ENCODE measurements around the gene TANC1.

Gene TANC1

DNA sequence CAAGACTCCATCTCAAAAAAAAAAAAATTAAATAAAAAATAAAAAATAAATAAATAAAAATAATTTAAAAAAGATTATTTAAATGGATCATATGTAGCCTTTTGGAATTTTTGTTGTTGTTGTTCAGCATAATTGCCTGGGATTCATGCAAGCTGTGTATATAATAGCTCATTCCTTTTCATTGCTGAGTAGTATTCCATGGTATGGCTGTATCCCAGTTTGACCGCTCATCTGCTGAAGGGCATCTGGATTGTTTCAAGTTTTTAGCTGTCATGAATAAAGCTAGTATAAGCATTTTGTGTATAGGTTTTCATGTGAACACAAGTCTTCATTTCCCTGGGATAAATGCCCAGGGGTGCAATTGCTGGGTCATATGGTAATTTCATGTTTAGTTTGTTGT lies 6.4 kb upstream of the TANC1 start:
- DNase-seq (ENCODE audit: low spot score) = no peak

DNA sequence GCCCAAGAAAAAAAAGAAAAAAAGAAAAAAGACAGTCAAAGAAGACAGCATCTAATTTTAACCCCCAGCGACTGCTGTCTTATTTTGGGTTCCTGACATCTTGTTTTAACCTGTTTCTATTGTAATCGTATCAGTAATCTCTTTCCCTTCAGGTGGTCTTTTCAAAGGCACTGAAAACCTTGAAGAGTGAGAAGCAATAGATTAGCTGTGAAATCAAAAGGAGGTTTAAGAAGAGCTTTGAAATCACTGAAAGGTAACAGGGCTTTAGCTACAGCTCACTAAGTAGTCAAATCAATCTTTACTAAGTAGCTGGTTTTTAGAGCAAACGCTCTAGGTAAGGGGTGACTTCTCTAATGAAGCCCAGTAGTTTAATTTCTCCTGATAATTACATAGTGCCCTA lies 5.4 kb upstream of the TANC1 start:
- DNase-seq (ENCODE audit: low spot score) = no peak

DNA sequence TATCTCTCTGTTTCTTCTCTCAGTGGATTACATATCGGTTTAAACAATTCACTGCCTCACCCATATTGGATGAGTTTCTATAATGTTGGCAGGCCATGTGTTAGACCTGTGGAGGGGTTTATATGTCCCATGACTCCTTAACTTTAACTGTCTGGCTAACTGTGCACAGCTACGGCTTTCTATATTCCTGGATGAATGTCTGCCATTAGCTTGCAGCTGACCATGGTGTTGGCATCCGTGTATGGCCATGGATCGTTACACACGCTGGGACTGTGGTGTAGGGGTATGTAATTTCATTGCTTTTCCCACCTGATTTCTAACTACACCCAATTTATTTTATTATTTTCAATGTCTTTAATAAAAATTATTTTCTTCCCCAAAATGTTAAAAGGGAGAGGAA lies 3.3 kb upstream of the TANC1 start:
- DNase-seq (ENCODE audit: low spot score) = no peak

DNA sequence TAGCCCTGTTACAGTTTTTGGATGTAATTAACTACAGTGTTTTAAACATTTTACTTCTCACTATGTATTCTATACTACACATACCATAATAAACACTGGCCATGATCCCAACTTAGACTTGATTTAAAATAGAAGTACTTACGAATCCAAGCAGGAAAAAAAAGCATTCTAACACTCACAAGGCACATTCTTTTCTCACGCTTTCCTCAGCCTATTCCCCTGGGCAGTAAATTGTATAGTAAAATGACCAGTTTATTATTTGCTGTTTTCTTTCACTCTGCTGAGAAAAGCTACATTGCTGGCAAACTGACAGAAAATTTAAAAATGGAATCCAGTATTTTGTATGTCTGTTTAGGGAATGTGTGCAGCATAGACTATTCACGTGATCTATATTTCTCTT lies 2.8 kb upstream of the TANC1 start:
- no peak for DNase-seq (ENCODE audit: low spot score)

DNA sequence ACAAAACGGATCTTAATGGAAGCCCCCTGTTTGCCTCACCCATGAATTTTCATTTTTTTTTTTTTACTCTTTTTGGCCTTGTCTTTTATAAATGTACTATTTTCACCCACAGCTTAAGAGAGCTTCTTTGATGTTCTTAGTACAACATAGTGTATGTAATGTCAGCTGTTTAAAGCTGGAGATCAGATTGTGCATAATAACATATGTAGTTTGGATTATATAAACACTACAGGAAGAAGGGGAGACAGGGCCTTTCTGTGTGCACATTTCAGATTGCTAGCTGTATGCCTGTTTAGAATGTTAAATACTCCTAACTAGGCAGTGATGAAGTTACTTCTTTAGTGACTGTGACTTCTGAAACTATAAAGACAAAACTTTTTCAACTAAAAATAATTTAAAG lies 2.1 kb upstream of the TANC1 start:
- no peak for DNase-seq (ENCODE audit: low spot score)

DNA sequence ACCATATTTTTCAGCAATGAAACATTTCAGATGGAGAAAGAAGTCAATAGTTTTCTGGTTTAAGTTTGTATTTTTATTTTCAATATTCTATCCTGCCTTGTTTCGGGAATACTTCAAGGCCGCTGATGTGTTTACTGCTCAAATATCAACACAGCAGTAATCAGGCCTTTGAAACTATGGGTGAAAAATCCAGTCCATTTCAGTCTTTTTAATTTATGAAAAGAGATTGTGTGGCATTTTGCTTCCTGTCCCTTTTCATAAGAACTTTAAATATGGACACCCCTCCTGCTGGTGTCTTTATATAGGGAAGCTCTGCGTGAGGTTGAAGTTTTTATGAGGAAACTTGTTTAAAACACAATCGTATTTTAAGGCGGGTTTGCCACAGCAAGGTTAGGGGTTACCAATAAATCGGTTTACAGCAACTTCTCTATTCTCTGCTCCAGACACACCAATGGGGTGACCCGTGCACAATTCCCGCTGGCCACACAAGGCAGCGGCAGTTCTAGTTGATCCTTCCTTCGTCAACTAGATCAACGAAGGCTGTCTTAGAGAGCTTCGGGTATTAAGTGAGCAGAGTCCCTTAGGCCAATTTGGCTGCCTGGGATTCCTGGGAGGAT lies 1.2 kb upstream of the TANC1 start:
- no peak for DNase-seq (ENCODE audit: low spot score)

DNA sequence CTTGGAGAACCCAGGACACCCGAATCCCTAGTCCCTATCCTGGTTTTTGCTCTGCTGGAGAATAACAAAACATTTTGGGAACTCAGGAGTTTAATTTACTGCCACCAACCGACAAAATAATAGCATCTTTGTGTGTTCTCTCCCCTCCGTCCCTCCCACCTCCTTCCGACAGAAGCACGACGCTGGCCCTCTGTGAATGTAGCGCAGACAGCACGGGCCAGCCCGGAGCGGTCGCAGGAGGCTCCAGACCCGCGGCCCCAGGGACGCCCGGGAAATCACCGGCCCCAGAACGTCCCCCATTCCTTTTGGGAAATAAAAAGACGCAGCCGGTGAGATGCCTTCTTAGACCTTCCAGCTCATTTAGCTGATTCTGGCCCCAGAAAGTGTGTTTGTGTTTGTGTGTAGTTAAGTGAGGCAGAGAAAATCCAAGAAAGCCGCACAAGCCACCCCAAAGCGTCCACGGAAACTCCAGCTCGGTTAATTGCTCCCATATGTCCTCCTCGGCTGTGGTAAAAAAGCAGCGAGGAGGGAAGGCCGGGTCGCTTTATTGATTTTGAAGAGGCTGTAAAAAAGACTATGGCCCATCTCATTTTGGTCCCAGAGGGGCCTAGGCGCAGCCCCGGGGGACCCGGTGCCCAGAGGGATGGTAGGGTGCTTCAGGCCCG lies 577 bp upstream of the TANC1 start:
- DNase-seq (ENCODE audit: low spot score) = peak; percentile 78

DNA sequence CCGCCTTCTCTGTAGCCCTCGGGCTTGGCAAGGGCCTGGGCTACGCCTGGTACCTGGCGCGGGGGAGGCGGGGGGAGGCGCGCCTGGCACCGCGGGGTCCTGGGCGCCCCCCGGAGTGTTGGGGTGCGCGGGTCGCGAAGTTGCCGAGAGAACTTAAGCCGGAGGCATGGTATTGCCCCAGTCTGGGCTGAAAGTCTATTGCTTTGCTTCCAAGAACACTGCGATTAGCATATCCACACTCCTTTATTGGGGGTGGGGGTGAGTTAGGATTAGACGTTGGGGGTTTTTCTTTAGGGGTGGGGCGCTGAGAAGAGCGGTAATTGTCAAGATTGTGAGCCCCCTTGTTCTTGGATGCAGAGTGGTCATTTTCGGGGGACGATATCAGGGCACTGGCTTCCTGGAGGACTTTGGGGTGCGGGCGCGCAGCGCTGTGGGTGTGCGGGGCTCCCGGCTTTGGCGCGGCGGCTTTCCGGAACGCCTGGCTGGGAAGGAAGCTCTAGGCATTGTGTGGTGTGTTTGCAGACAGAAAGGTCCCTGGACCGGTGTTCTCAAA lies 798 bp downstream of the TANC1 start:
- DNase-seq (ENCODE audit: low spot score) = no peak

DNA sequence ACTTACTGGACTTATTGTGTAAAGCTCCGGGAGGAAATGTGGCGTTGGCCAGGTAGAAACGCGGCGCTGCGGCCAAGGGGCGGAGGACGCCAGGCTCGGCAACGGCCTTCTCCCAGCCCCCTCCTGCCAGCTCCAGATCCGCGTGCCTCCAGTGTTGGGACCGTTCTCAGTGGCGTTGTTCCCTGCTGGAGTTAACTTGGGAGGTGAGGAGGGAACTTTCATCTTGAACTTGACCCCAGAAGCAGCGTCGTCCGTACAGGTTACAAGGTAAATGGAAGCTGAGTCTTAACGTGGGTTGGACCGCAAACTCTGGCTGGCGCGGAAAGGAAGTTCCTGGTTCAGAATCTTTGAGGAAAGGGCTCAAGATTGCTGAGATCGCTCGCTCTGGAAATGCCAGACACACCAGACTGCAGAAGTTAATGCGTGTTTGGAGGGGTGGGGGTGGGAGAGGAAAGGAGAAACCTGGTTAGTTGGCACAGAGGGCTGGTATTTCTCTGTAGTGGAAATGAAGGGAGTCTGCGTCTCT lies 1.3 kb downstream of the TANC1 start:
- DNase-seq (ENCODE audit: low spot score) = peak; percentile 54

DNA sequence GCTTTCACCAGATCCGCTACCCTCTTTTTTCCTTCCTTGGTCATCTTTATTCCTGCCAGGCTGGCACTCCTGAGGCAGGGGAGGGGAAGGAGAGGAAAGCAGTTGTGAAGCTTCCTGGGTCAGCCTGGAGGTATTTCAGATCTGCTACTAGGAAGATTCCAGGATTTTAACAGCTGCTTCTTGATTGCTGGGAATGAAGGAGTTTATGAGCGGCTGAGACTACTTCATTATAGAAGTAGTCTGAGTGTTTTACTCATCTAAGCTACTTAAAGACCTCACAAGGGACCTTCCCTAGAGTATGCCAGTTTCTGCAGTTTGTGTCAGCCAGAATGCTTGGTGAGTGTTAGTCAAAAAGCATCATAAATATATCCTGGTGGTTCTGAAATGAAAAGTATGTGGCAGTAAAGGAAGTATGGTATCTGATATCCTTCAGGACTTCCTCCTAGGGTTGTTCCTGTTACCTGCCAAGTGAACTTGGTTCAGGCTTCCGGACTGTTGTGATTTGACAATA lies 1.9 kb downstream of the TANC1 start:
- DNase-seq (ENCODE audit: low spot score) = no peak

DNA sequence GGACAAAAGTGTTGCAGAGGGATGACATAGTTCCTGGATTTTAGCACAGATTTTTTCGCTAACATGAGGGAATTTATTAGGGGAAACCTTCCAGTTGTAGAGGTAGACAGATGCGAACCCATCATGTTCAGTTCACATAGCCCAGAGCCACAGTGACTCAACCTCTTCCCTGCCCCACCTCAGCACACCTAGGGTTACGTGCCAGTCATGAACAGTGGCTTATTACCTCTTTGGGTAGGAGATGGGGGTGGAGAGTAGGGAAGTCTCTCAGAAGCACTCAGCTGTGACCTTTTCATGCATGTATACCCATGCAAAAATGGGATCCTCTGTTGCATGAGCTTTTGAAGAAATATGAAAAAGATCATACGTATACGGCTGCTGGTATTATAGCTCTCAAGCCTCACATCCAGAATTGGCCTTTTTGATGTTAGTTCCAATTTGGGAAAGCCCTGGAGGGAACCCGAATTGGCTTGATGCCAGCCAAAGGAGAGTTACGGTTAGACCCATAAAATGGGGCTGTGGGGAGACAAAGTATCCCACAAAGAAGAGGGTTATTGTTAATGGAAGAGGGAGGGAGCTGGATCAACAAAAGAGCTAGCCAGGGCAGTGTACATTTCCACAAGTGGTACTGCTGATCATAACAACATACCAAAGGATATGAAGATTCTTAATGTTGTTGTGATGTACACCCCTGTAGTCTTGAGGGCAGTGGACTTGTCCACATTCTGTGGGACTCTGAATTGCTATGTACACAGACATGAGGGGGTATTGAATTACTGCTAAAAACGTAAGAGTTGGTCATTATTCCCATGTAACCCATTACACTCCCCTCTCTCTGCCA lies 4.9 kb downstream of the TANC1 start:
- no peak for DNase-seq (ENCODE audit: low spot score)

DNA sequence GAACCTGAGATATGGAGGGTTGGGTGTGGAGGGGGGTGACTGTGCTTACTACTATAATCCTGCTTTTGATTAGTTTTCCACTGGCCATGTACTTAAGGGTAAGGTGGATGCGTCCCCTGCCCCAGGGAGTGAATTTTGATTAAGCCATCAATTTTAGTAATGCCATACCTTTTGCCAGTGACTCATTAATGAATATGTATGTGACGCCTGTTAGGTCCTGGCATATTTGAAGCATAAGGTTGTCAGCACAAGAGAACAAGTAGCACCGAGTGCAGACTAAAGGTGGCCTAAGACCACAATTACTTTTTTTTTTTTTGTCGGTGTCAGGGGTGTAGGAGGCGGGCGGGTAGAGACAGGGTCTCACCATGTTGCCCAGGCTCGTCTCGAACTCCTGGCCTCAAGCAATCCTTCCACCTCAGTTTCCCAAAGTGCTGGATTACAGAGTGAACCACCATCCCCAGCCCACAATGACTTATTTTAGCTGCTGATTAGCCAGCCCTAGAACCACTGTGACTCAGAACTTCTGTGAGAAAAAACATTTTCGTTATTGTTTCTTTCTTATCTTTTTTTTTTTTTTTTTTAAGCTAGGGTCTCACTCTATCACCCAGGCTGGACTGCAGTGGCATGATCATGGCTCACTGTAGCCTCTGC lies 7.0 kb downstream of the TANC1 start:
- DNase-seq (ENCODE audit: low spot score) = no peak

DNA sequence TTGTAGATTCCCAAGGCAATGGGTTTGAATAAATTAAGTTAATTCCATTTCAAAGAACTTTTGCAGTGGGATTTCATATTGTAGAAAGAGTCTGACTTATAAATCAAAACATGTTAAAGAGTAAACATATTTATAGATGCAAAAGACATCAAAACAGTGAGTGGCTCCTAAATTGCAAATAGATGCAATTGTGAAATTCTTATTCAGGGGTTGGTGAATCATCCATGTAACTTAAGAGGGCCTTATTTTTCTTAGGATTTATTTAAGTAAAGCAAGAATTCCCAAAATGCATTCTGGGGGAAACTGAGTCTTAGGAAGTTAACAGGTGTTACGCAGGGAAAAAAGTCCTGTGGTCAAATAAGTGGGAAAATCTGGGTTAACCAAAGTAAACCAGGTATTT lies 11.3 kb downstream of the TANC1 start:
- DNase-seq (ENCODE audit: low spot score) = no peak

DNA sequence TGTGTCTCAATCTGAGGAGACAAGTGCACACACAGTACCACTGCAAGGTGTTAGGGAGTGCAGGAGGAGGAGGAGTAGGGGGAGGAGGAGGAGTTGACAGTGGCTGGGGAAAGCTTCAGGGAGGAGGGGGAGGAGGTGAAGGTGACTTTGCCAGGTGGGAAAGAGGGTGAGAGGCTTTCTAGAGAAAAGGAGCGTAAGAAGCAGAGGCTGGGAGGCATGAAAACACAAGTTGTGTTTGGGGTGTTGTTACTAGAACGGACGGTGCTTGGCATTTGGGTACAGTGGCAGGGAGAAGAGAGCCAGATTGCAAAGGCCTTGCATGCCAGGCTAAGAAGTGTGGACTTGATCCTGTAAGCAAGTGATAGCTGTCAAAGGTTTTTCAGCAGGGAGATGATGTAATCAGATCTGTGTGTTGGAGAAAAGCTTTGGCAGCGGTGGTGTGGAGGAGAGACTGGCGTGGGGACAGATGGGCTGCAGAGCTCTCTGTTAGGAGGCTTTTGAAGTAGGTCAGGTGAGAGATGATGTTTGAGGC lies 16.2 kb downstream of the TANC1 start:
- no peak for DNase-seq (ENCODE audit: low spot score)

DNA sequence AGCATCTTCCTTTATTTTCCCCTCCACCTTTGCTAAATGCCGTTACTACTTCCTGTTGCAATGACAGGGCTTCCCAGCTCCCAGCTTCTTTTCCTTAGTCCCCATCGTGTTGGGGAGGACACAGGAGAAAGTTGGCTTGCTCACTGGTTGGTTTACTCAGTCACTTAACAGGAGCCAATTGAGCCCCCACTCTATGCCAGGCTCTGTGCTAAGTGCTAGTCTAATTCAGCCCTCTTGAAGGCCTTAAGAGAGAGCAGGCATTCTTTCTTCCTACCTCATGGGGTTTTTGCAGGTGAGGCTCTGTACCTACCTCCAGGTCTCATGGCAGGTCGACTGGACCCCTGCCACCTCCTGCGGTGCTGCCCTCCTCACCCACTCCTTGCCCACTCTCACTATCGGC lies 20.1 kb downstream of the TANC1 start:
- DNase-seq (ENCODE audit: low spot score) = no peak

DNA sequence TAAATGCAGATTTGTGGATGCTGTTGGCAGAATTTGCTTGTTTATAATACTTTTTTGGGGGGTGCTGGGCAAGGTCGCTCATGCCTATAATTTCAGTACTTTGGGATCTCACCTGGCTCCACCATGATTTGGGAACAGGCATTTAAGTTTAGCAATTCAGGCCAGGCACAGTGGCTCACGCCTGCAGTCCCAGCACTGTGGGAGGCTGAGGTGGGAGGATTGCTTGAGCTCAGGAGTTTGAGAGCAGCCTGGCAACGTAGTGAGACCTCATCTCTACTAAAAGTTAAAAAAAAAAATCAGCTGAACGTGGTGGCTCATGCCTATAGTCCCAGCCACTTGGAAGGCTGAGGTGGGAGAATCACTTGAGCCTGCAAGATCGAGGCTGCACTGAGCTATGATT lies 20.7 kb downstream of the TANC1 start:
- DNase-seq (ENCODE audit: low spot score) = no peak

DNA sequence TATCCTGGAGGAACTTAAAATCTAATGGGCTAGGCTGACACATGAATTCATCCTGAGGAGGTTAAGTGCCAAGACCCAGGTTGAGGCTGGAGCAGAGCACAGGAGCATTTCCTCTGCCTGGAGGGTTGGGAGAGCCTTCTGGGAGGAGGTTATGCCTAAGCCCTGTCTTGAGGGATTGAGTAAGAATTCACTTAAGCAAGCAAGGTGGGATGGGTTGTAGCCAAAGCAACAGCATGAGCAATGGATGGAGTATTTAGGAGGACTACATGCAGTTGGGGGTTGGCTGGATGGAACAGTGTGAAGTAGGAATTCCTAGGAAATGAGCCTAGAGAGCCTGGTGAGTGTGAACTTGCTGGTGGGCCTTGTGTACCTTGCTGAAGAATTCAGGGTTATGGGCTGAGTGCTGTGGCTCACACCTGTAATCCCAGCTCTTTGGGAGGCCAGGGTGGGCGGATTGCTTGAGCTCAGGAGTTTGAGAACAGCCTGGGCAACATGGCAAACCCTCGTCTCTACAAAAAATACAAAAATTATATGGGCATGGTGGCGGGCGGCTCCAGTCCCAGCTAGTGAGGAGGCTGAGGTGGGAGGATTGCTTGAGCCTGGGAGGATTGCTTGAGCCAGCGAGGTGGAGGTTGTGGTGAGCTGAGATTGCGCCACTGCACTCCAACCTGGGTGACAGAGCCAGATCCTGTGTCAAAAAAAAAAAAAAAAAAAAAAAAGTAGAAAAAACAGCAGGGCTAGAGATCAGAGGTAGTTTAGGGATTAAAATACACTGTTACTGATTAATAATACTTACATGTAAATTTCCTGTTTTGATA lies 22.2 kb downstream of the TANC1 start:
- DNase-seq (ENCODE audit: low spot score) = no peak

DNA sequence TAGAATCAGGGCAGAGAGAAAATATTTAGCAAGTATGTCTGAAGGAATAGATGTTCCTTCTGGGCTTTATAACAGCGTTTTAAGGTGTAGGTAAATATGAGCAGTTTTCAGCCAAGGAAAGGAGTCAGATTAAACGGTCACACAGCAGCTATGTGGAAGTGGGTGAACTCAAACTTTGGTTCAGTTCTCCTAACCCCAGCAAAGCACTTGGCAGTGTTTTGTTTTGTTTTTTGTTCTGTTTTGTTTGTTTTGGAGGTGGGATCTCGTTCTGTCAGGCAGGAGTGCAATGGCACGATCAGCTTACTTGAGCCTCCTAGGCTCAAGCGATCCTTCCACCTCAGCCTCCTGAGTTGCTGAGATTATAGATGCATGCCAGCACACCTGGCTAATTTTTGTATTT lies 24.6 kb downstream of the TANC1 start:
- DNase-seq (ENCODE audit: low spot score) = no peak

DNA sequence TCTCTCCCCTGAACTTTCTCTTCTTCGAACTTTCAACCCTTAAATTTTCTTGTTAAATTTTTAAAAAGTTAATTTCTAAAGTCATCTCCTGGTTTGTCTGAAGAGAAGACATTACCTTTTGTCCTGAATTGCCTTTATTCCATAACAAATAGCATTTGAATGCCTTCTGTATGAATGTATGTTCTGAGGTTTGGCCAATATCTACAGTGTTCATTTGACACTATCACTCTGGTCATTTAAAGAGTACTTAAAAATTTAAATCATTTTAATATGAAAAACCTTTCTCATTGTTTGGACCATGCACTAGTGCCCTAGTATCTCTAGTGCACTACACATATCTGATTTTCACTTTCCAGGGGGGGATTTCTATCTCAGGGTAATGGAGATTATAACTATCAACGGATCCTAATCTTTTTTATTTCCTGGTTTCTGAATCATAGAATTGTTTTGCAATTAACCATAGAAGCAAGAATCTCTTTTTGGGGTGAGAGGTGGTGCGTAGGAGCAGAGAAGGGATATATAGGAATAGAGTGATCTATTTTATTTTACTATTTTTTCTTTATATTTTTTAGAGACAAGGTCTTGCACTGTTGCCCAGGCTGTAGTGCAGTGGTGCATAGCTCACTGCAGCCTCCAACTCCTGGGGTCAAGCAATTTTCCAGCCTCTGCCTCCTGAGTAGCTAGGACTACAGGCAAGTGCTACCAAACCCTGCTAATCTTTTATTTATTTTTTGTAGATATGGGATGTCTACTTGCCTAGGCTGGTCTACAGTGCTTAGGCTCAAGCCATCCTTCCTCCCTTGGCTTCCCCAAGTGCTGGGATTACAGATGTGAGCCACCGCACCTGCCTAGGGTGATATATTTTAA lies 25.5 kb downstream of the TANC1 start:
- DNase-seq (ENCODE audit: low spot score) = no peak
